ENCODE results near the gene EEFSEC. TPM values are rescaled to one million over a fixed set of nuclear protein-coding genes. Genes with fewer than 3 reads are reported as not detected.

EEFSEC gene
- polyA plus RNA-seq, 1 donor (not counting 4 experiments of a cell fraction or from before 2014, with no cell fraction given) = 8.7 TPM

DNA sequence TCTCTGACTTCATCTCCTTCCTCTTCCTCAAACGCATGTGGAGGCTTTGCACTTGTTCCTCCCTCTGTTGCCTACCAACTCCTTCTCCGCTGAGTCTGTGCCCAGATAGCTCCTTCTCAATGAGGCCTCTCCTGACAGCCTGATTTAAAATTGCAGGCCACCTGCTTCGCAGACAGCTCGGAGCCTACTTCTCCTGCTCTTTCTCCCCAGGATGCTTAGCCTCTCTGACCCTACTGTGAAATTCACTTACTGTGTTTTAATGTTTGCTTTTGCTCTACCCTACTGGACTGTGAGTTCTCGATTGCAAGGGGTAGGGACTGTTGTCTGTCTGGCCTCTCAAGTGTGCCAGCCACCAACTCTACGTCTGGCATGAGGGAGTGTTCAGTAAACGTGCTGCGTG lies 83.4 kb downstream of the EEFSEC start:
- DNase-seq (ENCODE audit: low read depth, low spot score) (no peak), FAIRE-seq (no peak)
- TF ChIP-seq EZH2 (IDR thresholded peaks at IDR 0.05; ENCODE audit: low read length) = no peak
- TF ChIP-seq, protein P1, sequence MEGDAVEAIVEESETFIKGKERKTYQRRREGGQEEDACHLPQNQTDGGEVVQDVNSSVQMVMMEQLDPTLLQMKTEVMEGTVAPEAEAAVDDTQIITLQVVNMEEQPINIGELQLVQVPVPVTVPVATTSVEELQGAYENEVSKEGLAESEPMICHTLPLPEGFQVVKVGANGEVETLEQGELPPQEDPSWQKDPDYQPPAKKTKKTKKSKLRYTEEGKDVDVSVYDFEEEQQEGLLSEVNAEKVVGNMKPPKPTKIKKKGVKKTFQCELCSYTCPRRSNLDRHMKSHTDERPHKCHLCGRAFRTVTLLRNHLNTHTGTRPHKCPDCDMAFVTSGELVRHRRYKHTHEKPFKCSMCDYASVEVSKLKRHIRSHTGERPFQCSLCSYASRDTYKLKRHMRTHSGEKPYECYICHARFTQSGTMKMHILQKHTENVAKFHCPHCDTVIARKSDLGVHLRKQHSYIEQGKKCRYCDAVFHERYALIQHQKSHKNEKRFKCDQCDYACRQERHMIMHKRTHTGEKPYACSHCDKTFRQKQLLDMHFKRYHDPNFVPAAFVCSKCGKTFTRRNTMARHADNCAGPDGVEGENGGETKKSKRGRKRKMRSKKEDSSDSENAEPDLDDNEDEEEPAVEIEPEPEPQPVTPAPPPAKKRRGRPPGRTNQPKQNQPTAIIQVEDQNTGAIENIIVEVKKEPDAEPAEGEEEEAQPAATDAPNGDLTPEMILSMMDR (optimal IDR thresholded peaks at IDR 0.05 in 1 of 3, IDR thresholded peaks at IDR 0.05 in 1 of 3, conservative IDR thresholded peaks at IDR 0.05 in 1 of 3; ENCODE audit: extremely low read depth in 1 of 3, insufficient read depth in 2 of 3, low read length in 3 of 3) = no peak
- Histone ChIP-seq H3K9me3 (ENCODE audit: control insufficient read depth, low read depth, low read length) (no peaks in the 10 kb centered on the region), H3K9me1 (ENCODE audit: control insufficient read depth, extremely low read depth, insufficient read depth, low read length) (peaks cover 2% of the 10 kb centered on the region), H3K4me3 (ENCODE audit: control insufficient read depth in 2 of 3, extremely low read depth in 1 of 3, insufficient read depth in 2 of 3, low read depth in 1 of 3, low read length in 3 of 3) (no peak overlapping the region), H3K27ac (ENCODE audit: control insufficient read depth, insufficient read depth, low read length) (no peak overlapping the region), H3K36me3 (ENCODE audit: control insufficient read depth in 2 of 2, extremely low read depth in 1 of 2, insufficient read depth in 2 of 2, low read length in 2 of 2) (no peaks in the 10 kb centered on the region), H3K27me3 (ENCODE audit: control insufficient read depth, extremely low read depth, insufficient read depth, low read length) (no peaks in the 10 kb centered on the region), H3K79me2 (ENCODE audit: control insufficient read depth, insufficient read depth, low read length) (no peaks in the 10 kb centered on the region), H4K20me1 (ENCODE audit: control insufficient read depth, extremely low read depth, insufficient read depth, low read length) (peaks cover 6% of the 10 kb centered on the region), H3K4me2 (ENCODE audit: control insufficient read depth, extremely low read depth, insufficient read depth, low read depth, low read length) (no peak overlapping the region), H2AFZ (ENCODE audit: control insufficient read depth, low read length) (no peak overlapping the region), H3K9ac (ENCODE audit: control insufficient read depth, extremely low read depth, insufficient read depth, low read length) (no peak overlapping the region), H3K4me1 (ENCODE audit: control insufficient read depth, extremely low read depth, insufficient read depth, low read length) (no peaks in the 10 kb centered on the region)
- dilution Hi-C loops (cut with MboI; ENCODE audit: extremely low pct_ligation_motif_present, low sequenced_read_pairs) = no loop called here

DNA sequence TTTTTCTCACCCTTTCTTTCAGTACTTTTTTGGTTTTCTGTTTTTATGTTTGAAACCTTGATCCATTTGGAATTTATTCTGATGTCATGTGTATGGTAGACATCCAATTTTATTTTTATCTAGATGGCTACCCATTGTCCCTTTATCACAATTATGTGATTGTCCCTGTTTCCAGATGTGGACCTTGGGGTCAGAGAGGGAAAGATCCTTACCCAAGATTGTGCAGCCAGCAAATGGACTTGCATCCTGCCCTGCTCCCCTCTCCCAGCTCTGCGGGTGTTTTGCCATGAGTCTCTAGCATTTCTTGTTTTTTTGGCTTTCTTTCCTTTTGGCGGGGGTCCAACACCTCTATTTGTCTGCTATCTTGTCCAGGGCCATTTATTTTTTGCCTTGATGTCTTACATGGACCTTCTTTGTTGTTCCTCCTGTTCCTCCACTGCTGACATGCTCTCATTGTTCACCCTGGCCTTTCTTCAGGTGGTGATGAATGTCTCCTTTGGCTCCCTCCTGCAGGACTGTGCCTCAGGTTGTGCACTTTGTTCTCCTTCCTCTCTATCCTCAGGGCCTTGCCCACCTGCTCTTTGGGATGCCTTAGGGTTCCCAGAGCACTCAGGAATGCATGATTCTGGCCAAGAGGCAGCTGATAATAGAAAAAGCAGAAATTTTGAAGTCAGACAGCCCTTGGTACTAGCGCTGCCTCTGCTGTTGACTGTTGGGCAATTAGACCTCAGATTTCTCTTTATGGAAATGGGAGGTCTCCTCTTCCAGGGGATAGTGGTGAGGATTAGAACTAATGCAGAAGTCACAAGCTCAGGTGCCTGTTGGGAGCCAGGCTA lies 84.3 kb downstream of the EEFSEC start:
- peaks cover 2% of the 10 kb centered on the region for H3K9me1 ChIP-seq (ENCODE audit: control insufficient read depth, extremely low read depth, insufficient read depth, low read length)
- DNase-seq (ENCODE audit: low read depth, low spot score) (no peak), FAIRE-seq (no peak)
- H2AFZ ChIP-seq (ENCODE audit: control insufficient read depth, low read length) = no peak overlapping the region
- no peaks in the 10 kb centered on the region for H3K9me3 ChIP-seq (ENCODE audit: control insufficient read depth, low read depth, low read length)
- no peak overlapping the region for H3K9ac ChIP-seq (ENCODE audit: control insufficient read depth, extremely low read depth, insufficient read depth, low read length)
- no peak overlapping the region for H3K4me2 ChIP-seq (ENCODE audit: control insufficient read depth, extremely low read depth, insufficient read depth, low read depth, low read length)
- TF ChIP-seq, protein P1 (optimal IDR thresholded peaks at IDR 0.05 in 1 of 3, IDR thresholded peaks at IDR 0.05 in 1 of 3, conservative IDR thresholded peaks at IDR 0.05 in 1 of 3; ENCODE audit: extremely low read depth in 1 of 3, insufficient read depth in 2 of 3, low read length in 3 of 3) = no peak
- TF ChIP-seq EZH2 (IDR thresholded peaks at IDR 0.05; ENCODE audit: low read length) = no peak
- H4K20me1 ChIP-seq (ENCODE audit: control insufficient read depth, extremely low read depth, insufficient read depth, low read length) = peaks cover 6% of the 10 kb centered on the region
- dilution Hi-C loops (cut with MboI; ENCODE audit: extremely low pct_ligation_motif_present, low sequenced_read_pairs) = no loop called here
- H3K36me3 ChIP-seq (ENCODE audit: control insufficient read depth in 2 of 2, extremely low read depth in 1 of 2, insufficient read depth in 2 of 2, low read length in 2 of 2) = no peaks in the 10 kb centered on the region
- H3K79me2 ChIP-seq (ENCODE audit: control insufficient read depth, insufficient read depth, low read length) = no peaks in the 10 kb centered on the region
- no peaks in the 10 kb centered on the region for H3K4me1 ChIP-seq (ENCODE audit: control insufficient read depth, extremely low read depth, insufficient read depth, low read length)
- no peaks in the 10 kb centered on the region for H3K27me3 ChIP-seq (ENCODE audit: control insufficient read depth, extremely low read depth, insufficient read depth, low read length)
- H3K4me3 ChIP-seq (ENCODE audit: control insufficient read depth in 2 of 3, extremely low read depth in 1 of 3, insufficient read depth in 2 of 3, low read depth in 1 of 3, low read length in 3 of 3) = no peak overlapping the region
- H3K27ac ChIP-seq (ENCODE audit: control insufficient read depth, insufficient read depth, low read length) = no peak overlapping the region
